H1 (cell line): Measurements from ENCODE around the gene GLUD1. TPM values are rescaled to one million over a fixed set of nuclear protein-coding genes. Genes with fewer than 3 reads are reported as not detected.

Experiments used
- EP300 ChIP-seq, 2 experiments: IDR thresholded peaks; 1 replicate in 1 of 2; 2 replicates in 1 of 2; pipeline ENCODE4 v1.6.1; 2011 to 2012; ENCODE audit warnings: low read depth in 2 of 2, low read length in 2 of 2, mild to moderate bottlenecking in 2 of 2, borderline replicate concordance in 1 of 2, inconsistent platforms in 1 of 2, moderate library complexity in 1 of 2
- JUND ChIP-seq: IDR thresholded peaks from 2 replicates; pipeline ENCODE4 v1.6.1; 2011; ENCODE audit warnings: mild to moderate bottlenecking, improper control_type of control experiment, low read length
- RBBP5 ChIP-seq: IDR thresholded peaks from 2 replicates; pipeline ENCODE4 v1.7.1; 2012; ENCODE audit warnings: low read depth, mild to moderate bottlenecking, inconsistent platforms, low read length, moderate library complexity, borderline replicate concordance
- RFX5 ChIP-seq: IDR thresholded peaks from 2 replicates; pipeline ENCODE4 v1.6.1; 2011; ENCODE audit warnings: low read depth, low read length, improper control_type of control experiment, borderline replicate concordance
- polyA plus RNA-seq, 7 experiments: library from polyadenylated mRNA; depleted of rRNA in 3 of 7; stranded (reverse) in 5 of 7; unstranded in 2 of 7; fragments of >200 nt in 5 of 7; fragments of 200-250 nt in 2 of 7; gene quantifications; 1 replicate in 5 of 7; 2 replicates in 1 of 7; 4 replicates in 1 of 7; pipeline versions ENCODE4 v1.2.1 to v1.2.3, GENCODE V29; 2011 to 2013; ENCODE audit warnings: missing spikeins in 2 of 7, mixed read lengths in 2 of 7
- total RNA-seq: library from RNA; stranded (reverse); fragmentation: NEBNext Ultra II Directional; extraction: Animal tissue kit (Norgen Biotek cat#: 25700); gene quantifications from 2 replicates; pipeline ENCODE4 v1.2.1, GENCODE V29; 2021

The GLUD1 gene
- total and polyA plus RNA-seq, 2 of the 8 experiments (the other 6 are each of a cell fraction or from before 2014, with no cell fraction given) = 41.0 to 96.2 TPM

DNA sequence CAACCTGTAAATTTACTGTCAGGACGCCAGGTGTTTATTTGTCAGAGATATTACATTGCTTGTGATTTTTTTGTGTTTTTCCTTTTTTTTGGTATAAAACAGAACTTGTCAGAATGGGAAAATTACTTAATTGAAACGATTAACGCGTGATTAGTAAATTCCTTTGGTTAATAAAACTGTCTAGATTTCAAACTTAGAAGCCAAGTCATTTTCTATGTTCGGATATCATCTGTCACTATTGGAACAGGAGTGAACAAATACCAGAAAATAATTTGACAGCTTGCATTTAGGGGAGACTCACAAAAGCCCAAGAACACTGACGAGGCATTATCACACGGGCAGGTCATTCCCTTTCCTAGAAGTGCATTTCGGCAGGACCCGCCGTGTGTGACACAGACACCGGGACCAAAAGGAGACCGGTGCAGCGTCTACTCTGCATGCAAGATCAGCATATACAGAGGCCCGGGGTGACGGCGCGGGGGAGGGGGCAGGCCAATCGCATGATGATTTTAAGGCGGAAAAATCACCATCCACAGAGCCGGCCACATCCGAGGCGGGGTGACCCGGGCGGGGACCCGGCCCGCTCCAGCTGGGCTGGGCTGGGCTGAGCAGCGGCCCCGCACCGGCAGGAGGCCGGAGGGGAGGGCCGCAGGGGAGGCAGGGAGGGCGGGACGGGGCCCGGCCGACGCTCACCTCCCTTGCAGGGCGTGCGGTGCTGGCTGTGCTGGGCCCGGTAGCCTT, 841 bp downstream of the GLUD1 start (continued):
- no peak for TF ChIP-seq RFX5
- TF ChIP-seq EP300 (IDR thresholded peaks at IDR 0.05; ENCODE audit: borderline replicate concordance in 1 of 2, low read depth in 2 of 2, low read length in 2 of 2) = no peak
- peak; percentile 33; the same call in 1 of the 2 replicates for TF ChIP-seq RBBP5
- TF ChIP-seq JUND = no peak
